H1 (cell line): Measurements from ENCODE around the gene STOML1. TPM values are rescaled to one million over a fixed set of nuclear protein-coding genes. Genes with fewer than 3 reads are reported as not detected.

Experiments
- ASH2L ChIP-seq: fragments of 200-600, 300-600 bp; sonication (generic); IDR thresholded peaks from one replicate; pipeline ENCODE4 v1.7.1; 2017; ENCODE audit warnings: low read length
- CHD7 ChIP-seq: fragments of 300-600 bp; sonication (generic); IDR thresholded peaks from 2 replicates; pipeline ENCODE4 v1.7.1; 2012; ENCODE audit warnings: low read length, moderate library complexity, mild to moderate bottlenecking, inconsistent platforms; ENCODE audit not compliant: insufficient replicate concordance
- CTCF ChIP-seq, 3 experiments: IDR thresholded peaks; 1 replicate in 2 of 3; 2 replicates in 1 of 3; pipeline versions ENCODE4 v1.5.1 to v1.6.1; 2011; ENCODE audit warnings: low read length in 3 of 3, mild to moderate bottlenecking in 3 of 3, inconsistent platforms in 2 of 3, low read depth in 1 of 3, moderate library complexity in 1 of 3; ENCODE audit not compliant: insufficient read depth in 1 of 3; ENCODE audit errors: control extremely low read depth in 1 of 3
- EP300 ChIP-seq, 2 experiments: IDR thresholded peaks; 1 replicate in 1 of 2; 2 replicates in 1 of 2; pipeline ENCODE4 v1.6.1; 2011 to 2012; ENCODE audit warnings: low read depth in 2 of 2, low read length in 2 of 2, mild to moderate bottlenecking in 2 of 2, borderline replicate concordance in 1 of 2, inconsistent platforms in 1 of 2, moderate library complexity in 1 of 2
- KDM5A ChIP-seq: fragments of 200-600 bp; IDR thresholded peaks from 2 replicates; pipeline ENCODE4 v1.7.1; 2012; ENCODE audit warnings: mild to moderate bottlenecking, low read length, inconsistent platforms, mixed read lengths
- POLR2A ChIP-seq, 2 experiments: IDR thresholded peaks; 1 replicate in 1 of 2; 2 replicates in 1 of 2; pipeline ENCODE4 v1.6.1; 2011; ENCODE audit warnings: low read depth in 2 of 2, low read length in 2 of 2, mild to moderate bottlenecking in 2 of 2; ENCODE audit errors: control extremely low read depth in 1 of 2
- RFX5 ChIP-seq: IDR thresholded peaks from 2 replicates; pipeline ENCODE4 v1.6.1; 2011; ENCODE audit warnings: low read depth, low read length, improper control_type of control experiment, borderline replicate concordance
- SRF ChIP-seq: IDR thresholded peaks from 2 replicates; pipeline ENCODE4 v1.6.1; 2011; ENCODE audit warnings: mild to moderate bottlenecking, low read depth, low read length, moderate library complexity
- SUZ12 ChIP-seq: fragments of 200-600 bp; sonication (generic); IDR thresholded peaks from 2 replicates; pipeline ENCODE4 v1.6.1; 2012; ENCODE audit warnings: mild to moderate bottlenecking, inconsistent platforms, low read length, moderate library complexity, mixed read lengths
- ZNF274 ChIP-seq: IDR thresholded peaks from 2 replicates; pipeline ENCODE4 v1.7.0; 2012; ENCODE audit warnings: low read length, borderline replicate concordance; ENCODE audit errors: extremely low read depth
- polyA plus RNA-seq, 7 experiments: library from polyadenylated mRNA; depleted of rRNA in 3 of 7; stranded (reverse) in 5 of 7; unstranded in 2 of 7; fragments of >200 nt in 5 of 7; fragments of 200-250 nt in 2 of 7; gene quantifications; 1 replicate in 5 of 7; 2 replicates in 1 of 7; 4 replicates in 1 of 7; pipeline versions ENCODE4 v1.2.1 to v1.2.3, GENCODE V29; 2011 to 2013; ENCODE audit warnings: missing spikeins in 2 of 7, mixed read lengths in 2 of 7
- total RNA-seq: library from RNA; stranded (reverse); fragmentation: NEBNext Ultra II Directional; extraction: Animal tissue kit (Norgen Biotek cat#: 25700); gene quantifications from 2 replicates; pipeline ENCODE4 v1.2.1, GENCODE V29; 2021

Gene STOML1
- total and polyA plus RNA-seq, 2 of the 8 experiments (the other 6 are each of a cell fraction or from before 2014, with no cell fraction given) = 2.6 to 3.2 TPM

- TF ChIP-seq CHD7 (no peak), EP300 (IDR thresholded peaks at IDR 0.05; ENCODE audit: borderline replicate concordance in 1 of 2, low read depth in 2 of 2, low read length in 2 of 2) (no peak), CTCF (IDR thresholded peaks at IDR 0.05; ENCODE audit: control extremely low read depth in 1 of 3, insufficient read depth in 1 of 3, low read depth in 1 of 3, low read length in 3 of 3) (no peak), ASH2L (no peak), ZNF274 (no peak), SUZ12 (no peak), RFX5 (no peak), KDM5A (no peak), POLR2A (IDR thresholded peaks at IDR 0.05; ENCODE audit: control extremely low read depth in 1 of 2, low read depth in 2 of 2, low read length in 2 of 2) (no peak), SRF (no peak)
Measured at GRCh38 chr15:73941044-73941443, 51.1 kb downstream of the STOML1 start (continued).
